HG02938 (cell line): Measurements from ENCODE around the gene SEC23B.
"Not testable (repeated sequence)": the region's sequence is repeated elsewhere in the genome, so short reads cannot be mapped to it uniquely, and the experiment has no call there.

Experiments used
- ATAC-seq: cut with Tn5 transposase; IDR thresholded peaks from one replicate; pipeline ENCODE4 v1.9.1; 2021; ENCODE audit warnings: mild to moderate bottlenecking, moderate library complexity; ENCODE audit not compliant: unreplicated experiment

SEC23B gene

GRCh38 chr20:18524646-18525045 lies 16.9 kb downstream of the SEC23B start:
- ATAC-seq, result no peak

GRCh38 chr20:18526761-18527160 lies 19.0 kb downstream of the SEC23B start:
- not testable (repeated sequence) for ATAC-seq

- no peak for ATAC-seq
These were observed 19.6 kb downstream of the SEC23B start for GRCh38 chr20:18527339-18527738.

DNA sequence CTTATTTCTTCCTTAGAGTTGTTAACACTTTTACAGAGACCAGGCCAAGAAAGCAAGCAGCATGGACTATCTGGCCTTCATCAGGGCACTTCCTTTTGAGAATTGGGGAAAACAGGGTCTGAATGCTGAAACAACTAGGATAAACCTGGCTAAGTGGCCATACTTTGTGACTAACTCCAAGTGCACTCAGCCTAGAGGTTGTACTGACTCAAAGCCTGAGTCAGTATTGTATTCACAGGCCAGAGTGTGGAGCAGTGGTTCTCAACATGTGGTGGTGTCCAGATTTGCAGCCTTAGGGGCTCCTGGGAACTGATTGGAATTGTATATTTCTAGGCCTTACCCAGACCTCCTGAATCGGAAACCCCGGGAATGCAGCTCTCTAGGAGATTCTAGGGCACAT lies 20.1 kb downstream of the SEC23B start:
- no peak for ATAC-seq

DNA sequence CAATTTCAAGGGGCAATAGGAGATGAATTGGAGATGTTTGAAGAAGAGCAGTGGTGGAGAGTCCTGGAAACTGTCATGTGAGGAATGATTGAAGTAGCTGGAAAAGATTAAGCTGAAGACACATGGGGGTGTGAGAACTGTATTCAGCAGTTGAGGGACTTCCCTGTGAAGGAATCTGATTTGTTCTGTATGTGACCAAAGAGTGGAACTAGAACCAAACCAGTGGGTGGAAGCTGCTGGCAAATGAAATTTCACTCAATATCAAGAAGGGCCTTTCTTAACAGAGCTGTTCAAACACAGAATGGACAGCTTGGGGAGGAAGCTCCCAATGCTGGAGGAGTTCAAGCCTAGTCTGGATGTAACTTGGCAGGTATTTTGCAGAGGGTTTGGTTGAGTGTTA lies 21.3 kb downstream of the SEC23B start:
- ATAC-seq, result no peak

DNA sequence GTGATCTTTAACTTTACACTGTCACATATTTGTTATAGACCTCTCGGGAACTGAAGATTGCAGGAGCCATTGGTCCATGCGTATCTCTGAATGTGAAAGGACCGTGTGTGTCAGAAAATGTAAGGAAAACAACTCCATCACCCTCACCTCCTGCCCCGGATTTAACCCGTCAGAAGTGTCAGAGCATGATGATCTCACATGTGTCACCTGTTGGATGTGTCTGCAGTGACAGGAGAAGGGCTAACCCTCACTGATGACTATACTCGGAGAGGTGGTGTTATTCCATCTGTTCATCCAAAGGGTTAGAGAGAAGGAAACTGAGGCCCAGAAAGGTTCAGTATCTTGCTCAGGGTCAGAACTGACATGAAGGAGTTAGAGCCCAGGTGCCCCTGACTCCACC lies 24.9 kb downstream of the SEC23B start:
- no peak for ATAC-seq

DNA sequence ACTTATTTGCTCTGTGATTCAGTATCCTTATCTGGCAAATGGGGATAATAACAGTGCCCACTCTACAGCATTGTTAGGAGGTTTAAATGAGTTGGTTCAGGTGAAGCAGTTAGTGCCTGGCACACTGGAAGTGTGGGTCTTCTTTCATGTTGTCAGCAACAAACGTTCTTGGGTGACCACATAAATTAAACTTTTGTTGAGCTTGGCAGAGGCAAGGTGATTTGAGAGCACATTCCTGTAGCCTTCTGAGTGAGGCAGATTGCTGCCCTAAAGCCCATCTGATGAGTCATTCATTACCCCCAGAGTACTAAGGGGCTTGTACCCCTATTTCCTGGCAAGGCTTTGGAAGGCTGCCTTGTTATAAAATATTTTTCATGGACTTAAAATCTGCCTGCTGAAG lies 25.8 kb downstream of the SEC23B start:
- no peak for ATAC-seq

GRCh38 chr20:18533978-18534644 lies 26.4 kb downstream of the SEC23B start:
- ATAC-seq, result no peak

- ATAC-seq, result no peak
These were observed 29.9 kb downstream of the SEC23B start for GRCh38 chr20:18537651-18538050.

- ATAC-seq, result no peak
These were observed 34.0 kb downstream of the SEC23B start for GRCh38 chr20:18541741-18542140.

DNA sequence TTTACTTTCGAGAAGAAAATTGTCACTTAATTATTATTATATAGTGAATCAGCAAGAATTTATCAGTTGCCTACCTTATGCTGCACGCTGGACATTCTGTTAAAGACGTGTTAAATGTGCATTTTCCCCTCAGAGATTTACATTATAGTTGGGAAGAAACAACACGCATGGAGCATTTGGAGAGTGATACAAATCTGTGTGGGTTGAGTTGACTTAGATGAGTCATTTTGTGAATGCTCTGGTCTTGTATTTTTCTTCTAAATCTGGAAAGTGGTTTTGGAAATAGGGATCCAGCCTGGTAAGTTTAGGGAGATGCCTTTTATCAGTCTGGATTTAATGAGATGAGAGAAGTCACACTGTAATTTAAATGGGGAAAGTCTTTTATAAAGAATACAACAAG lies 35.5 kb downstream of the SEC23B start:
- no peak for ATAC-seq

- ATAC-seq, result no peak
These were observed 36.2 kb downstream of the SEC23B start for GRCh38 chr20:18543932-18544331.

DNA sequence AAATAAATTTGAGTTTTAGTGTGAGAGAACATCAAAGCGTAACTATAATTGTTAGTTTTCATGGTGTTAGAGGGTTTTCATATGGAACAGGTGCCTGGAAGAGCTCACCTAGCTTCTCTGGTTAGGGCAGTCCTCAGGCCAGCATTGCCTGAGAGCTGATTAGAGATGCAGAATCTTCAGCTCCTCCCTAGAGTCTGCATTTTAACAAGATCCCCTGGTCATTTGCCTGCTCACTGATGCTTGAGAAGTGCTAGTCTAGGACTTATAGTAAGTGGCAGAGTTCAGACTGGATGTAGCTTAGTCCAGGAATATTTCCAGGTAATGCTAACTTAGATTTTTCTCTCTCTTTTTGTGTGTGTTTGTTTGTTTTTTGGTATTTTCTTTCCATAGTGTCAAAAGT lies 37.8 kb downstream of the SEC23B start:
- ATAC-seq, result no peak

DNA sequence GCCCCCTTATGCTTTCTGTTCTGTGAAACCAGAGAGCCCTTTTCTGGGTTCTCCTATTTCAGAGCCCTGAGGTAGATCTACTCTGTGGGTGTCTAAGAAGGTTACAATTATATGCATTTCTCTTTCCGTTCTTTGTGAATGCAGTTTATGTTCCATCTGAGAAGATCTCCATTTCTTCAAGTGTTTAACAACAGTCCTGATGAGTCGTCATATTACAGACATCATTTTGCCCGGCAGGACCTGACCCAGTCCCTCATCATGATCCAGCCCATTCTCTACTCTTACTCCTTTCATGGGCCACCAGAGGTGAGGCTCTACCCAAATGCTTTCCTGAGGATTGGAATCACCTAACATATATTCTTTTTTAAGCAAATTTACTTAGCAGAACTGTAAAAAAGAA lies 40.7 kb downstream of the SEC23B start:
- ATAC-seq, result no peak

DNA sequence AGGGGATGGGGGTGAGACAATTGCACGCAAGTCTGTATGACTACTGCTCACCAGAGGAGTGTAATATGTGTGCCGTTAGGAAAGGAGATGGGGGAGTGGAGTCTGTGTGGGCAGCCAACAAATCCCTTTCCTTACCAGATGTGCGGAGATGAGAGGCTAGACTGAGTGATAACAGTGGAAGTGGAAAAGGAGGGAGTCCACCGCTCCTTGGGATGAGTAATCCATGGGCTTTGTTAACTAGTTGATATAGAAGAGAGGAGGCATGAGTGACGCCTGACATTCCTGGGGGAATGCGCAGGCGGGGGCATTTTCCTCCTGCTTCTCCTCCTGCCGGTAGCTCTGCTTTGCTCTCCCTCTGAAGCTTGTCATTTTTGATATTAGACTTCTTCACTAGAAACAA lies 46.0 kb downstream of the SEC23B start:
- ATAC-seq, result no peak

DNA sequence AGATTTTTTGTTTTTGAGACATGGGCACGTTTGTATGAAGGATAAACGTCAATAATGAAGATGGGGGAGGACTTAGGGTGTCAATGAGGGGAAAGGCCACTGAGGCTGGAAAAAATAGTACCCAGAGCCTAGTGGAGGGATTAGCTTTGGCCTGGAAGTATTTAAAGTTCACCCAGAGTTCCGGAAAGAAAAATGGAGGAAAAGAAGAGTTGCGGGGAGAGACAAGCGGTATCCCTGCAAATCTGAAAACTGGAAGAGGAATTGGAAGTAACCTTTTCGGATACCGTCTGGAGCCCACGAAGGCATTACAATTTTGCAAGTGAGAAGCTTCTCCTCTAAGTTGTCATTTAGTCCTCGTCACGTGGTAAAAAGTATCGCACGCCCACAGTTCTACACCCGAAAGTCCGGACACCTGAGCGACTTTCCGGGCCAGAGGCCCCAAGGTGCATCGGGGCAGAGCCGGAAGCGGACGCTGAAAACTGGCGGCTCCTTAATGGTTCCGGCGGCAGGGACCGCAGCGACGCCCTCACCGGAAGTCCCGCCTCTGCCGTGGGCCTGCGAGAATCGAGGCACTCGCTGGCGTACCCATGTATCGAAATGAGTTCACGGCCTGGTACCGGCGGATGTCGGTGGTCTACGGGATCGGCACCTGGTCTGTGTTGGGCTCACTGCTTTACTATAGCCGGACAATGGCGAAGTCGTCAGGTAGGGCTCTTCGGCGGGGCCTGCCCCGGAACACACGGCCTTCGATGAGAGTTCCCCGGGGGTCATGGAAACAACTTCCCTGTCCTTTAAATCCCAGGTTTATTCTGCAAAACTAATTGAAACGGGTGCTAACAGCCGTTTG lies 59.4 kb downstream of the SEC23B start, which contains the start of gene SMIM26:
Gene SMIM26, plus strand, starts transcription at position 541 of the 847 bp plus-strand sequence. Its CDS starts 47 bp downstream, at position 588.
- peak; percentile 99 for ATAC-seq

GRCh38 chr20:18567739-18568091 lies 60.0 kb downstream of the SEC23B start:
- peak; percentile 28 for ATAC-seq

- no peak for ATAC-seq
These were observed 63.3 kb downstream of the SEC23B start for GRCh38 chr20:18571009-18571408.

GRCh38 chr20:18571578-18571977 lies 63.8 kb downstream of the SEC23B start:
- no peak for ATAC-seq

GRCh38 chr20:18577942-18578341 lies 70.2 kb downstream of the SEC23B start:
- no peak for ATAC-seq

DNA sequence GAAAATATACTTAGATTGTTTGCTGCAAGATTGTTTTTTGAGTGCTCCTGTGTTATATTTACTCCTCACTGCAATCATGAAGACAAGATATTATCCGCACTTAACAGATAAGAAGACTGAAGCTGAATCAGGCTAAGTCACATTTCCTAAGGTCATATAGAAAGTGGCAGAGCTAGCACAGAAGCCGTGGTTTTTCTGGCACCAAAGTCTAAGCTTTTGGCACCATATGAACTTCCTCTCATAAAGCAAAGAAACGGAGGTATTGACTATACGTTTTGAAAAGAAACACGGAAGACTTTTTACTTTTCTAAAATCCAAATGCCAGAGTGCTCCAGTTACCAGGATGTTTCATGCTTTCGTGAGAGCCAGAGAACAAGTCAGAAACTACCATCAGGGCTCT lies 70.8 kb downstream of the SEC23B start:
- ATAC-seq, result no peak

- ATAC-seq, result no peak
These were observed 72.3 kb downstream of the SEC23B start for GRCh38 chr20:18580012-18580411.
